HS-27A (cell line): ENCODE measurements around the gene FYN.
A peak's percentile ranks its signal among the peaks of the same experiment; 100 is the strongest.
"Not testable (repeated sequence)": the region's sequence is repeated elsewhere in the genome, so short reads cannot be mapped to it uniquely, and the experiment has no call there.

Source experiments
- DNase-seq: peaks from one replicate; pipeline ENCODE4 v3.0.0-alpha.2; 2012; ENCODE audit warnings: low read depth, missing footprints

FYN gene

DNA sequence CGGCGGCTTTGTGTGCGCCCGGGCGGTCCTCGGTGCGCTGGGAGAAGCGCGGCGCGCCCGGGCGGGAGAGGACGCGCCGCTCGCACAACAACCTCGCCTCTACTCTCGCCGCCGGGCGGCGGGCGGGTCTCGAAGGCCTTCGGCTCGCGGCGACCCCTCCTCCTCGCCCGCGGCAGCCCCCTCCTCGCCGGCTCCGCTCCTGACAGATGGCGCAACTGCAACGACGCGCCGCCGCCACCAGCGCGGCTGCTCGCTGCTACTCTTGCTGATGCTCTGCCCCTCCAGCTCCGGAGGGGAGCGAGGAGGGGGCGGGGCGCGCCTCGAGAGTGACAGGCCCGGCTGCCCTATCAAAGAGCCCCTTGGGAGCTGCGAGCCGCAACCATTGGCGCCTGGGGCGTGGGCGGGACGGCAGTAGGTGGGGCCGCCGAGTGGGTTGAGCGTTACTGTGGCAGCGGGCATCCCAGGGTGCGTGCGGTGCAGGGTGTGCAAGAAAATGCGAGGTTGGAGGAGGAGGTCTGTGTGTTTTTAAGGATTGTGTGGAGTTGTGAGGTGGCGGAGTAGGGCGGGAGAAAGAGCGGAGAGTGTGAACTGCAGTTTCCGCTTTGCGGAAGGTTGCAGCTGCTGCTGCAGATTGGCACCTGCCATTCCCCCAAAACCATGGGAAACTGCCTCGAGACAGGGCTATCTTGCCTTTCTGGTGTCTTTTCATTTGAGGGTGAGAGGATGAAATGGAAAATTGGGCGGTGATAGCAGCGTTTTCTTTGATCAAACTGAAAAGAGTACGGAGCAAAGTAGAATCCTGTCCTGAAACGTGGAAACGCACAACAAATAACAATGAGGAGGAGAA lies at the start of gene FYN:
Gene FYN, minus strand, starts transcription at position 275 of the 847 bp plus-strand sequence. CDS start 153,401 bp downstream, outside the sequence.
- peak; percentile 93 for DNase-seq

DNA sequence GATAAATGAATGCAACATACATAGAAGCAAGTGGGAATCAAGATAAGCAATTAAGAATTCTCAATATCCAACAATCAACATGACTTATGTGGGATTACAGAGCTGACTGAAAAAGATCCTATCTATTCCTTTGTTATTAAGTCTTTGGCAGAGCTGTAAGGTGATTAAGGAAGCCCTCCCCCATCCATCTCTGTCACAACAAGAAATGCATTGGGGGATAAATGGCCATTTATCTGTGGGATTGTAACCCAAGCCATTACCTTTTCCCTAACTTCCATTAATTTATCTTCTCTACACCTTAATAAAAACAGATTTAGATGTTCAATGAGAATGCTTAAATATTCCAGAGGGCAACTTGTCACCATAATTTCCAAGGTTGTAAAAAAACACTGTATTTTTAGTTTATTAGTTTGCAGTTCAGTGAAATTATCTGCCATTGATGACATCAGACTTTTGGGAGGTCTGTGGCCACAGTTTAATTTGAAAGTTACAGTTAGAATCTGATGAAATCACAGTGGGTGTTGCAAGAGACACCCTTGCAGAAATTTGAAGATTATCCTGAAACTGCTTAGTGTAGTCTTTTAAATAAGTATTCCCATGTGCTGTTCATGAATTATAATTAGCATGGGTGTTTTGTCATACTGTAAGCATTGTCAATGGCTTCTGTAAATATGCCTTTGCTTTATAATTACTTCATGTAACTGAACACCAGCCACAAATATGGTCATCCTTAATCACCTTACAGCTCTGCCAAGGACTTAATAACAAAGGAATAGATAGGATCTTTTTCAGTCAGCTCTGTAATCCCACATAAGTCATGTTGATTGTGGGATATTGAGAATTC lies 49.4 kb upstream of the FYN start:
- DNase-seq = no peak

DNA sequence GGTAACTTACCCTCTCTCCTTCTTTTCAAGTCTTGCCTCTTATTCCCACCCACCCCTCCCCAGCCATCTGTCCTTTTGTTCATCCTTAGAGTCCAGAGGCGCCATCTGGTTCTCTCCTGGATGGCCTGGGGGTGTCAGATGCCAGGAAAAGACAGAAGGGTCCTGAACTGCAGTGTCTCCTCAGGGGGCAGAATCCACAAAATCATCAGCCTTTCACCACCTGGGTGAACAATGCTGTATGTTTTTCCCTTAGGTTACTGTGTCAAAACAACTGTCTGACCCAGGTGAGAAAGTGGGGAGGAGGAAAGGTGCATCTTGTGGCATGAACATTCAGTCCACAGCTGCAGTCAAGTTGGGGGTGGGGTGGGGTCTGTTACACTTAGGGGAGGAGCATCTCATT lies 47.9 kb upstream of the FYN start:
- no peak for DNase-seq

DNA sequence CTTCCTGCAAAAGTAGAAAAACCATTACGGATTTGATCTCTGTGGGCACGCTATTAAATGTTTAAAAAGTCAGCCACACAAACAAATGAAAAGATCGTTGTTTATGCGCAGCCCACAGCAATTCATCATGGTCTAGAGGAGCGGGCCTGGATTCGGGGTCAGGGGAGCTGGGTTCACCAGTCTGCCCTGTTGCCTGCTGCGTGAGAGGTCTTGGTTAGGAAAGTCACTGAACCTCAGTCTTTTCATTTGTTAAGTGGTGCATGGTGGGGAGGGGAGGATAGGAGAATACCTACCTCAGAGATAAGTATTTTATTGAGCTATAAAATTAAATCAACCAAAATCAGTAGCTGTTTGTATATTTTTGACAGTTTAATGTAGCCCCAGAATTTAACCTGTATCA lies 47.3 kb upstream of the FYN start:
- DNase-seq = no peak

DNA sequence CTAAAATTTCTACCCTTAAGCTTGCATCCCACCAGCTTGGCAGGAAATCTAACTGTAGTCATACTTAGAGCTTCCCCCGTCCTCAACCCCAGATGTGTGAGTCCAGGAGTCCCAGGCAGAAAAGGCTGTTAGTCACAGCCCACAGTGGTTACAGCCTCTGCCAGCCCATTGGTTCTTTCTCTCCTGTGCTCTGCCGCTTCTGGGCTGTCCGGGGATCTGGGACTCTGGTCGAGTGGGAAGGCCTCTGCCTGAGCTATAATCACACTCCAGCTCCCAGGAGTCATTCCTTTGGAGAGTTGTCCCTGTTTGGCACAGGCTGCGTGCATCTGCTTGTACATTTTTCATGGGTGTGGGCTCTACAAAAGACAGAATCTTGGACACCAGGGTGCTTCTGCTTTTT lies 45.6 kb upstream of the FYN start:
- DNase-seq = no peak

DNA sequence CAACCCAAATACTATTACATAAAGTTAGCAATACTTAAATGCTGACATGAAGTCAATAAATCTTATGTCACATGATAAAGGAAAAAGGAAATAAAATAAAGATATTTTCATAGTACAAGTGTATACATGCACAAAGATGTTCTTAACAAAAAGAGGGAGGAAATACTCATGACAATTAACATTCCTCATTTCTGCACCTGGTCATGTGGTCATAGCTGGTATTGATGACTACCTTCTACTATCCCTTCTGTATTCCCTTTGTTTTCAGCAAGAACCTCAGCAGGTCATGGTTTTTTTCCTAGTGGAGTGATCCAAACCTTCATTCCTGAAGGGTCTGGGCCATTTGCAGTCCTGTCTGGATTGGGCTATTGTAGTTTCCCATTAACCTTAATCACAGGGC lies 43.5 kb upstream of the FYN start:
- DNase-seq = no peak

DNA sequence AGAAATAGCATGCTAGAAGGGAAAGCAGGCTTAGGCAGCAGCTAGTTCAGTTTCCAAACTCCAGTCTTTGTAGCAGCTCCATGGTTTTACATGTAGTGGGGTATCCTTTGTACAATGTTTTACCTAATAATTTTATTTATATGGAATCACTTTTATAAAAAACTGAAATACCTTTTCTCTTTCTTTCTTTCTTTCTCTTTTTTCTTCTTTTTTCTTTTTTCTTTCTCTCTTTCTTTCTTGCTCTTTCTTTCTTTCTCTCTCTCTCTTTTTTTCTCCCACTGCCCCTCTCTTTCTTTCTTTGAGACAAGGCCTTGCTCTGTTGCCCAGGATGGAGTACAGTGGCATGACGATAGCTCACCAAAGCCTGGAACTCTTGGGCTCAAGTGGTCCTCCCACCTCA lies 41.4 kb upstream of the FYN start:
- DNase-seq = no peak

DNA sequence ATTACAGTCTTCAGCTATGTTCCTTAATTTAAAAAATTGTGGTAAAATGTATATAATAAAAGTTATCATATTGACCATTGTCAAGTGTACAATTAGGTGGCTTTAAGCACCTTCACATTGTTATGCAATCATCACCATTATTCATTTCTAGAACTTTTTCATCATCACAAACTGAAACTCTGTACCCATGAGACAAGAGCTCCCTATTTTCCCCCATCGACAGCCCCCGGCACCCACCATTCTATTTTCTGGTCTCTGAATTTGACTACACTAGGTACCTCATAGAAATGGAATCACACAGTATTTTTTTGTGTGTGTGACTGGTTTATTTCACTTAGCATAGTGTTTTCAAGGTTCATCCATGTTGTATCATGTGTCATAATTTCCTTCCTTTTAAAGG lies 39.7 kb upstream of the FYN start:
- no peak for DNase-seq

DNA sequence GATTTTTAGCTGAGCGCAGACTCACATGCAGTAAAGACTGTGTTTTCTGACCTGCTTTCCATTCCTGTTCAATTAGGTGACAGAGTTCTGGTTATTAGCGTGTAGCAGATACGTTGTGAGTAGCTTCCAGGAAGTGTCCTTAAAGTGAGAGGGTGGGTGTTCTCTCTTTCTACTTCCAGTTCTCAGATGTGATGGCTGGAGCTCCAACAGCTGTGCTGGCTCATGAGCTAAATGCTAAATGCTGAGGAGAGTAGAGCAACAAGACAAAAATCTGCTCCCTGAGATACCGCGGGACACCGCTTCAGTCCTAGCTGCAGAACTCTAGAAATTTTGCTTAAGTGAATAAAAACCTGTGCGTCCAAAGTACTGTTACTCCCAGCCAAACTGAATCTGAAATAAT lies 38.2 kb upstream of the FYN start:
- DNase-seq = no peak

DNA sequence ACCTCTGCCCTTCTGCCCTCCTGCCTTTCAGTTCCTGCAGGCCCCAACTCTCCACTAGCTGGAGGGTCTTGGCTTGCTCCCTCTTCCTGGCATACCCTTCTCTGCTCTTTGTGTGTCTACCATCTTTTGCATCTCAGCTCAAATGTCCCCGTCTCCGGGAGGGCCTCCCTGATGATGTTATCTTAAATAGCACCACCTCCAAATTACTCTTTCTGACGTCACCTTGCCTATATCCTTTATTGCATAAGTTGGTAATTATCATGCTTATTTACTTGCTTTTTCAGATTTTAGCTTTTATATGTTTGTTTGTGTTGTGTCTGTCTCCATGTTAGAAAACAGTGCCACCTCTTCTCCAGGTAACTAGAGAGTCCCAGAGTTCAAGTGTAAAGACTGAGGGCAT lies 36.0 kb upstream of the FYN start:
- DNase-seq = no peak

DNA sequence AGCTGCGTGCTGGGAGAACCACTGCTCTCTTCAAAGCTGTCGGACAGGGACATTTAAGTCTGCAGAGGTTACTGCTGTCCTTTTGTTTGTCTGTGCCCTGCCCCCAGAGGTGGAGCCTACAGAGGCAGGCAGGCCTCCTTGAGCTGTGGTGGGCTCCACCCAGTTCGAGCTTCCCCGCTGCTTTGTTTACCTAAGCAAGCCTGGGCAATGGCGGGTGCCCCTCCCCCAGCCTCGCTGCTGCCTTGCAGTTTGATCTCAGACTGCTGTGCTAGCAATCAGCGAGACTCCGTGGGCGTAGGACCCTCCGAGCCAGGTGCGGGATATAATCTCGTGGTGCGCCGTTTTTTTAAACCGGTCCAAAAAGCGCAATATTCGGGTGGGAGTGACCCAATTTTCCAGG lies 35.1 kb upstream of the FYN start:
- DNase-seq = not testable (repeated sequence)

DNA sequence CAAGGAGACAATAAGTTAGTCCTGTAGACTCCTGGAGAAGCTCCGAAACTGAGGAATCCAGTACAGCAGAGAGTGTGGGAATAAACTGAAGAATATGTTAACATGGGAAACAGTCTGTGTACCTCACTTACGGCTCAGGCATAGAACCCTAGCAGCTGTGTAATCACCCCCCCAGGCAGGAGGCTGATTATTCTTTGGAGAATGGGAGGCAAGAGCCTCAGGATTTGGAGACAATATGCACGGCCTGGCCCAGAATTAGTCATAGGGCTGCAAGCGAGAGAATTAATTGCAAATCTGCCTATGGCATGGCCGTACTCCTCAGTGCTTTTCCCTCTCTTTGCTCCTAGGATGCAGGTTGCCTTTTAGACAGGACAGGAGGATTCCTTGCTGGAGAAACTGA lies 27.5 kb upstream of the FYN start:
- DNase-seq = no peak

DNA sequence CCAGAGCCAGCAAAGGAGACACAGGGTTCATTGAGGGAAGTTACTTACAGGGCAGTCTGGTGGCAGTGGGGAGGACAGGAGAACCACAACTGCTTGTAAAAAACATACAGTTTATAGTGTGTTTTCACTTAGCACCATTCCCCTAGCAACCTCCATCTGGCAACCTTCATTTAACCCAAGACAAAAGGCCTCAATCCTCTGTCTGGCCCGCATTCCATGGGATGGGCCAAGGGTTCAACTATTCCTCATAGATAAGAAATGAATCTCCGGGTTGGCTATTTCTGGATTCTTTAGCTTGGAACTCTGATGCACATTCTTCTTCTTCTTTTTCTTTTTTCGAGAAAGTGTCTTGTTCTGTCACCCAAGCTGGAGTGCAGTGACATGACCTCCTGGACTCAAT lies 26.3 kb upstream of the FYN start:
- DNase-seq = no peak

DNA sequence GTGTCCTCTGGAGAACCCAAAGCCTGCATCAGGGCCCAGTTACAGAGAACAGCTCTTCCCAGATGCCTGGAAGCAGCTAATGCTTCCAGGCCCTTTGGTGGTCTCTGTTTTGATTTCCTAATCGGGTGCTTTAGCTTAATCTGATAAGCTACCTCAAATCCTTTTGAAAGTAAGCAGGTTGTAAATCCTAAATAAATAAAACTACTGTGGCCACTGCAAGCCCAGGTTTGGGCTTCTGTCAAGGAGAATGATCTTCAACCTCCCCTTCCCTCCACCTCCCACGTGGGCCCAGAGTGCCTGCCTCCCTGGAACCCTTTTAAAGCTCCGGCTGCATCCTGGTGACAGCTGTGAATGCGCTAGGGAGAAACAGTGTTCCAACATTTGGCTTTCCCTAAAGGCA lies 25.2 kb upstream of the FYN start:
- no peak for DNase-seq

DNA sequence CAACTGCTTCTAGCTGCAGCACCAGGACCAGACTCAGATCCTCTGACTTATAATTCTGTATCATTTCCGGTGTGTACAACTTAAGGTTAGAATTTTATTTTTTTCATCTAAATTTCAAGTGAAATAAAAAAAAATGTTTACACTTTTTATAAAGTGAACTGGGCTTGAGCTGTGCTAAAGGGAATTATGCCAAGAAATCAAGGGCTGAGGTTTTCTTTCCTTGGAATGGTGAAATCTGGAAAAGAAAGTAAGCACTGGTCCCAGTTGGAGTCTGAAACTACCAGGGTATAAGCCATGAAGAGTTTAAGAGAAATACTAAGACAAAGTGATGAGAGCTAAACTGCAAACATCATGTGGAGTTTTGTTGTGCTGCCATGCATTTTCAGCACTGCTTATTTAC lies 21.7 kb upstream of the FYN start:
- DNase-seq = no peak

DNA sequence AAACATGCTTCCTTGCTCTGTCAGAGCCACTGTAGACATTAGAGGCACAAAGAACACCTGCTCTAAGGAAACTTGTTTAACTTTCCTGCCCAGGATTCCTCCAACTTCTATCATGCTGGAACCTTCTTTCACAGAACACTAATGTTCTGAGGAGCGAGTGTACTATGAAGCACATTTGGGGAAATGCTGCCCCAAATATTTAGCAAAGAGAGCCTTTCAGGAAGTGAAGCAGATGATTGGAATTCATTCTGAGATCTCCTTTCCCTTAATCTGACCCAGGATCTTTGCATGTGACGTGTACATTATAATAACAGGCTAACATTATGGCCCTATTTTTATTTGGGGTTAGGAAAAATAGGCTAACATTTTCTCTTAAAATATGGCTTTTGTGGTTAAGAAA lies 21.0 kb upstream of the FYN start:
- DNase-seq = peak; percentile 79

DNA sequence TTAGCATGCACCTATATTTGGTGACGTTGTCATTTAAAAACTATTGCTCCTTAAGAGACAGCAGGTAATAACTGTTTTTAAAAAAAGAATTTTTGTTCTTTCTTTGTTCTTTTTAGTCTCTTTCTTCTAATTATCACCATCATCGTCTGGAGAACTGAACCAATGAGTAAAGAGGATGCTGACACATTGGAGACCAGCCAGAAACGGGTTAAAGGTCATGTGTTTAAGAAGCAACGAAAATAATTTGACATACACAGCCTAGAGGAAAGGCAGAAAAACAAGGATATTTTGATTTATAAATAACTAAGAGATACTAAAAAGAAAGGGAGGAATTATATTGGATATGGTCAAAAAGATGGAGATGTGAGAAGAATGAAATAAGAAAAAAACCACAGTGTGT lies 19.2 kb upstream of the FYN start:
- DNase-seq = no peak

DNA sequence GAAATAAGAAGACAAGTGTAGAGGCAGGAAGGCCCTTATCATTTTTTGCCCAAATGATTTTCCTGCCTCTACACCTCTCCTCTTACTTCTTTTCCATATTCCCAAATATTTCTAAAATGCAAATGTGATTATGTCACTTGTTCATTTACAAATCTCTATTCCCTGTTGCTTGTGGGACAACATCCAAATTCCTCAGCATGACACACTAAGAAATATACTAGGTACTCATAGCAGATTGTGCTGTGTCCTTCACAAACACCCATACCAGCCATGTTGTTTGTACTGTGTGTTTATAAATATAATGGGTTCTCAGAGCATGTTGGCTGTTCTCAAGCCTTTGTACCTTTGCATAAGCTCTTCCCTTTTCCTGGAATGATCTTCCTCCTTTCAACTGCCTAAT lies 17.7 kb upstream of the FYN start:
- no peak for DNase-seq

DNA sequence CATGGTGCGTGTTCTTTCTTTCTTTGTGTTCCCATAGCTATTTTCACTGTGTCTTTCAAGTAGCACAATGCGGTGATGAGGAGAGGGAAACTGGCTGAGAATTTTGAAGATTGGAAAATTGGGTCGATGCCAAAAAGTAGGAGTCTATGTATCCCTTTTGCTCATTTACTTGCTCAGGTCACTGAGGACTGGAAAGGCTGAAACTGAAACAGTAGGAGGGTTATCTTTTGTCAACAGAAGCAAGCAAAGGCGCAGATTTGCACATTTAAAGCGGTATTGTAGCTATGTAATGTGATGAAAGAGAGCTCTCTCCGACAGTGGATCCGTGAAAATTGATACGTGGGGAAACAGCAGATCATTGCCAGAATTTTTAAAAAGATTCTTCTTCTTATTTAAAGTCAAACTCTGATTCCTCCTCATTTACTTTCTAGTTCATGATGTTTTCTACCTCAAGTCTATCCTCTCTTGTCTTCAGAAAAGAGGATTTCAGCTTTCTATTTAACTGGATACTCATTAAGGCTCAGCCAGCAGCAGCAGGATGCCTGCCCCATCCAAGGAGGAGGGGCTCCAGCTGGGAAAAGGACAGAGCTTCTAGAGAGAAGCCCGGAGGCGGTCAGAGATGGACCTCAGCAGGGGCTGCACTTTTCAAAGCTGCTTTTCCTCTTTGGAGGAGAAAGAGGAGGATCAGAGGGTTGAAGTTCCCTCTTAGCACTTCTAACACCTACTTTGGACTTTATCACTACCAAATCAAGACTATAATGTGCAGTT lies 15.9 kb upstream of the FYN start:
- no peak for DNase-seq

DNA sequence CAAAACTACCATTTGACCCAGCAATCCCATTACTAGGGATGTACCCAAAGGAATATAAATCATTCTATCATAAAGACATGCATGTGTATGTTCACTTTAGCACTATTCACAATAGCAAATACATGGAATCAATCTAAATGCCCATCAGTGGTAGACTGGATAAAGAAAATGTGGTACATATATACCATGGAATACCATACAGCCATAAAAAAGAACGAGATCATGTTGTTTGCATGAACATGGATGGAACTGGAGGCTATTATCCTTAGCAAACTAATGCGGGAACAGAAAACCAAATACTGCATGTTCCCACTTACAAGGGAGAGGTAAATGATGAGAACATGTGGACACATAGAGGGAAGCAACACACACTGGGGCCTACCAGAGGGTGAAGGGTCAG lies 13.5 kb upstream of the FYN start:
- DNase-seq = not testable (repeated sequence)

DNA sequence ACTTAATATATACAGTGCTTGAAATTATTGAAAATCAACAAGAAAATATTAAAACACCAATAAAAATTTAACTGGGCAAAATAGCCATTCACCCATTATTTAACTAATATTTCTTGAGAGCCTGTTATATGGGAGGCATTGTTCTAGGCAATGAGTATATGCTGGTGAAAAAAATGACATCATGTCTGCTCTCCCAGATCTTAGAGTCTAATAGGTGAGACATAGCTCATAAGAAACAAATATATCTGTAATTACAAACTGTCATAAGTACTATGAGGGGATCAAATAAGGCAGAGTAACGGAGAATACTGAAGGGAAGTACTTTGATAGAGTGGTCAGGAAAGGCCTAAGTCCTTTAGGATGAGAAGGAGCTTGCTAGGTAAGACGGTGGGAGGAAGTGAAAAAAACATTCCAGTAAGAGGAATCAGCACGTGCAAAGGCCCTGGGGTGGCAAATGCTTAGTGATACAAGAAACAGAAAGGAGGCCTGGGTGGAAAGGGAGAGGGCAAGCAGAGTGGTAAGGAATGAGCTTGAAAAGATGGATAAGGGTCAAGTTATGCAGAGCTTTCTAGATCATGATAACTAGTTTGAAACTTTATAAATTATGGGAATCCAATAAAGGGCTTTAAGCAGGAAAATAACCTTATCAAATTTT lies 12.2 kb upstream of the FYN start:
- no peak for DNase-seq

DNA sequence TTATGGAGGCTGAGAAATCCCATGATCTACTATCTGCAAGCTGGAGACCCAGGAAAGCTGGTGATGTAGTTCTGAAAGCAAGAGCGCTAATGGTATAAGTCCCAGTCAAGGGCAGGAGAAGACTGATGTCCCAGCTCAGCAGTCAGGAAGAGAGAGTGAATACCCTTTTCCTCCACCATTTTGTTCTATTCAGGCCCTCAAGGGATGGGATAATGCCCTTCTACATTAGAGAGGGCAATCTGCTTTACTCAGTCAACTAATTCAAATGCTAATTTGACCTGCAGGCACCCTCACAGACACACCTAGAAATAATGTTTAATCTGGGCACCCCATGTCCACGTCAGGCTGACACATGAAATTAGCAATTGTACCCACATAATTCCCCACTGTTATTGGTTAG lies 10.8 kb upstream of the FYN start:
- no peak for DNase-seq
